NCI-H2171 treated with DMSO at 0.1 percent for 48 hours (cell line): Measurements from ENCODE around the gene MAJIN.

Experiments
- DNase-seq: peaks from one replicate; lab custom pipeline; 2025; lab: John Stamatoyannopoulos, UW

The MAJIN gene

DNA sequence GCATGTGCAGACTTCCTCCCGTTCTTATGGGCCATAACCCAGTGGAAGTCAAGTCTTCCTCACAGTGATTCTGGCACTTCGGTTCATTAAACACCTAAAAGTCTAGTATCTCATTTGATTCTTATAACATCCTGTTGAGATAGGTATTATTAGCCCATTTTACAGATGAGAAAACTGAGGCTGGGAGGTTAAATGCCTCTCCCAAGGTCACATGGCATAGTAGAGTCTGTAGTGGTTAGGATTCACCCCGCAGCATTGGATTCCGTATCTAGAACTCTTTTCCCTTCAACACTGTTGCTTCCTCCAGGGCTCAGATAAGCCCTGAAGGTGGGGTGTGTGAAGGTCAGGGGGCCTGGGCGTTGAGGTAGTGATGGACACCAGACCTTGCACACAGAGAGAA is 39.6 kb downstream of the MAJIN start:
- no peak for DNase-seq

DNA sequence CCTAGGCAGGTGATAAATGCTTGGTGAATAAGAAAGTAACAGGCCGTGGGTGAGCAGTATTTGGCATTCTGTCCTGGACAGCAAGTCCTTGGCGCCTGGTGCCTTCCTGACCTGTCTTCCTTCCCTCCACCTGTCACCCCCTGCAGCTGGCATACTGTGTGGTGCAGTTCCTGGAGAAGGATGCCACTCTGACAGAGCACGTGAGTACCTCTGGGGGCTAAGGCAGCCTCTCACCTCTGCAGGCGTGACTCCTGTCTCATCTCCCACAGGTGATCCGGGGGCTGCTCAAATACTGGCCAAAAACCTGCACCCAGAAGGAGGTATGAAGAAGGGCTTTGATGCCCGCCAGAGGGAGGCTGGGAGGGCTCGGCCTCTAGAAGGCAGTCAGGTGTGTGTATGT is 40.6 kb downstream of the MAJIN start:
- no peak for DNase-seq

DNA sequence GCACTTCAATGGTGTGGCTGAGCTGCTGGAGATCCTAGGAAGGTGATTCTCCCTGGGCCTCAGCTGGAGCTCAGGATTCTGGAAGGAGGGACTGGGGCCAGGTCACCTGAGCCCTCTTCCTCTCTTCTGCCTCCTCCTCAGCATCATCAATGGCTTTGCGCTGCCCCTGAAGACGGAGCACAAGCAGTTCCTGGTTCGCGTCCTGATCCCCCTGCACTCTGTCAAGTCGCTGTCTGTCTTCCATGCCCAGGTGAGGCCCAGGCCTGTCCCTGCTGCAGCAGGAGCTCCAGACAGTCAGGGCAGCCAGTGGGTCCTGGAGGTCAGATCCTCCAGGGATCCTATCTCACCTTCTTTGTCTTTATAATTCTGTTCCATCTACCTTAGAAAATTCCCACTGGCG is 41.6 kb downstream of the MAJIN start:
- DNase-seq, result no peak

DNA sequence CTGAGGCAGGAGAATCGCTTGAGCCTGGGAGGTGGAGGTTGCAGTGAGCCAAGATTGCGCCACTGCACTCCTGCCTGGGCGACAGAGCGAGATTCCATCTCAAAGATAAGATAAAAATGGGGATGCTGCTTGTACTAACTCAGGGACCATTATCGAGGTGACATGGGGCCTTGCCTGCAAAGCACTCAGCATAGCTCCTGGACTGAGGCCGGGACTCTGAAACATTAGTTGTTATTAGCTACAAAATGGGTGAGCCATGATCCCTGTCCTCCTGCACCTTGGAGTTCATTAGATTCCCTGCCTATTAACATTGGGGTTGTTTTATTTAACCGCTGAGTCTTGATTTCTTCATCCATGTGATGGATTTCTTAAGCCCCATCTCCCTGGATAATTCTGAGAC is 42.3 kb downstream of the MAJIN start:
- no peak for DNase-seq

DNA sequence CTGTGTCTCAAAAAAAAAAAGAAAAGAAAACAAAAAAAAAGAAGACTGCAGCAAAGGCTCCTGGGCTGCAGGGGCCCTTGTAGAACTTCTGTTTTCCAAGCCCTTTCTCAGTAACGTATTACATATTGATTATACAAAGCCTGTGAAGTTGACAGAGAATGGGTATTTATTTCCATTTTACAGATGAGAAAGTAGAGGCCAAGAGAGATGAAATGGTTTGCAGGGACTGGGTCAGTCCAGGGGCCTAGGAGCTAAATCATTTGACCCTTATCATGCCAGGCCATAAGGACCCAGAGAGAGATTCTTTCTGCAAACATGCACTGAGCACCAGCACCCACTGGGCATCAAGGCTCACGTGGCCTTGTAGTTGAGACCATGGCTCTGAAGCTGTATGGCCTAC is 43.0 kb downstream of the MAJIN start:
- DNase-seq, result no peak

DNA sequence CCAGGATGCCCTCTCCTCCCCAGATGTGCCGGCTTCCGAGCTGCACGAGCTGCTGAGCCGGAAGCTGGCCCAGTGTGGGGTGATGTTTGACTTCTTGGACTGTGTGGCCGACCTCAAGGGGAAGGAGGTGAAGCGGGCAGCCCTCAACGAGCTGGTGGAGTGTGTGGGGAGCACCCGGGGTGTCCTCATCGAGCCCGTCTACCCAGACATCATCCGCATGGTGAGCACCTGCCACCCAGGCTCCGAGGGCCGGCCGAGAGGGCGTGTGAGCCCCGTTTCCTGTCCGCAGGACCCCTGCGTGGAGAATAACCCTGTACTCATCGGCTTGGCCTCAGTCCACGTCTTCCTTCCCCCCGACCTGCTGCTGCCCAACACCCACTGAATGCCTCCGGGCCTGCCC is 45.2 kb downstream of the MAJIN start:
- no peak for DNase-seq

DNA sequence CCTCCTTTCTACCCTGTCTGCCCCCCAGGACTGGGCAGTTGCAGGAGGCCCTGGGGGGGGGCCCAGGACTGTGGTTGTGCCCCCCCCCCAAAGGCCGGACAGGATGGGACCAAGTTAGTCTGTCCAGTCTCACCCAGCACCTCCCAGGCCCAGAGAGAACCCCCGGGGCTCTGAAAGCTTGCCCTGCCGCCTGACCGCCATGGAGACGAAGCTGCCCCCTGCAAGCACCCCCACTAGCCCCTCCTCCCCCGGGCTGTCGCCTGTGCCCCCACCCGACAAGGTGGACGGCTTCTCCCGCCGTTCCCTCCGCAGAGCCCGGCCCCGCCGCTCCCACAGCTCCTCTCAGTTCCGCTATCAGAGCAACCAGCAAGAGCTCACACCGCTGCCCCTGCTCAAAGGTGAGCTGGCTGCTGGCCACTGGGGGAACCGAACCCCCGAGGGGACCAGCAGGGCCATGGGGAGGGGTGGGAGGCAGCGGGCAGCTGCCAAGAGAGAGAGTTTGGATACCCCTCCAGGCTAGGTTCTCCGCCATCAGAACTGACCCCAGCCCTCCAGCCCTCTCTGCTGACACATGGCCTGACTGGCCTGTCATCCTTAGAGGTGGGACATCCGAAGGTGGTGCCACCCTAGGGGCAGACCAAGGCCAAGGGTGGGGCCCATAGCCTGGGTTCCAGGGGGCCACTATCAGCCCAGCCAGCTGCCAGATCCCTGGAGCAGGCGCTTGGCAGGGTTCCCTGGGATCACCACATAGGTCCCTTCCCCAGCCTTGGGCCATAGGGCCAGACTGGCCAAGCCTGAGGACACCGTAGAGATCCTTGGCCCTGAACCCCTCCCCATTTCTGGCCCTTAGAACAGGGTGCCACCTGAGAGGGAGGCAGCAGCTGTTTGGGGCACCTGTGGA is 46.1 kb downstream of the MAJIN start:
- DNase-seq, result no peak

DNA sequence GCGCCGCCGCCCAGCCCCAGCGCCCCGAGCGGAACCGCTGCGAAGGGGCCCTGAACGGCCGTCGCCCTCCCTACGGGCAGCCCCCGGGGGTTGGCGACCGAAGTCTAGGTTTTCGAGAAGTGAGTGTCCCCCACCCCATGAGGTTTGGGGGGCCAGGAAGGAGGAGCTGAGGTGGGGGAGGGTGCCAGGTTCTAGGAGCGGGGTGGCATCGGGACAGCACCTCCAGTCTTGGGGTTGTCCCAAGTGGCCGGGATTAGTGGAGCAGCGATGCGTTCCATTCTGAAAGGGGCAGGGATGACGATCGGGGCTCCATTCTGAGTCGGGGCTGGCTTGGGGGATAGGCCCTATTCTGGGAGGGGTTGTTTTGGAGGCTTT is 47.0 kb downstream of the MAJIN start:
- no peak for DNase-seq

DNA sequence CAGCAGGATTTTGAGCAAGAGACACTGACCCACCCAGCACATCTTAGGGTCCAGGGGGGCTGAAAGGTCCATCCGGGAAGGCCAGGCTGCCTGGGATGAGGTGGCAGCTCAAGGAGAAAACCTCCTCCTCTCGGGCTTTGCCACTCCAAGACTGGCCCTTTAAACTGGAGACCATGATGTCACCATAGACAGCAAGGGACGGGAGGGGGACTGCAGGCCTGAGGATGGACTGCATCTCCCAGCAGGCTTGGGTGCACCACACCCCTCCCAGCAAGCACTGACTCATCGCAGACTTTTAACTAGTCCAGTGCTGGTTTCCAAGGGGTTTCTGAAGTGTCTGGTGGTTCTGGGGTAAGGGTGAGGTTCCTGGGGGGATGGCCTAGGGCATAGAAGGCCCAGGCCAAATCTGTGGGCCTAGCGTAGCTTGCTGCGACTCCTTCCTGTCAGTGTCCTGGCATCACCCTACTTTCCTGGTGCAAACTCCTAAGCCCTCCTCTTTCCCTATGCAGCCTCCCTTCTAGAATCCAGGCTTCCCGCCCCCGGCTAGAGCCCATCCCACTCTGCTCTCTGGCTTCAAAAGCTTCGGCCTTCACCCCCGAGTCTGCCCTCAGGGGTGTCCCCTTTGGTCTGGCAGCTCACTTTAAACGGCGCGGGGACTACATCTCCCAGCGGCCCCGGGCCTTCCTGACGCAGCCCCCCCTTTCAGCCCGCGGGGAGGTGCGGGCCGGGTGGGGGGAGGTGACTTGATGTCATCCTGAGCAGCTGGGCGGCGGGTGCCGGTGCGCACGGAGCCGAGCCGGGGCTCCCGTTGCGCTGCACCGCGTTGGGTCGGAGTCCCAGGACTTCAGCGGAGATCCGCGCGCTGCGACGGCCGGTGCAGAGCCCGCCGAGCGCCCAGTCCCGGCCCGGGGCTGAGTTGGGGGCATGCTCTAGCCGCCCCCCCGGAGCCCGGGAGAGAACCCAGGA is 47.7 kb downstream of the MAJIN start, which contains the start of gene PPP2R5B:
TSS of gene PPP2R5B (plus strand) at position 746 of the 966 bp plus-strand sequence. CDS start 1,046 bp downstream, outside the sequence.
- DNase-seq, result peak; percentile 72

DNA sequence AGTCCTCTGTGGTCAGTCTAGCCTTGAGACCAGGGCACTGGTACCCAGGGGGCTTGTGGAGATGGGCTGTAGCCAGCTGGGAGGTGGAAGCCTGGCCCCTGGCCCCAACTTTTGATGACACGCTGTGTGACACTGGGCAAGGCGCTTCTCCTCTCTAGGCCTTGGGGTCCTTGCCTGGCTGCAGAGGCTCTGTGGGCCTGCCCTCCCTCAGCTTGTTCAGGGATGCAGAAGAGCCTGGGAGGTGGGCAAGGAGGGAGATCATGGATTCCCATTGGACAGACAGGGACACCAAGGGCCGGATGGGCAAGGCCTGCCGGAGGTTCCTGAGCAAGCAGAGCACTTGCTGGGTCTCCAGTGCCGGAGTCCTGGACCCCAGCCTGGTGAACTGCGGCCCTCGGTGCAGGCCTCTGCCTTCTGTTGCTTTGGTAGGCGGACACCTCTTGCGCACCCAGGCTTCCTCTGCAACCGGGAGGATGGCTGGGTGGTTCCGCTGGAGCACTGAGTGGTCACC is 48.7 kb downstream of the MAJIN start:
- DNase-seq, result no peak

DNA sequence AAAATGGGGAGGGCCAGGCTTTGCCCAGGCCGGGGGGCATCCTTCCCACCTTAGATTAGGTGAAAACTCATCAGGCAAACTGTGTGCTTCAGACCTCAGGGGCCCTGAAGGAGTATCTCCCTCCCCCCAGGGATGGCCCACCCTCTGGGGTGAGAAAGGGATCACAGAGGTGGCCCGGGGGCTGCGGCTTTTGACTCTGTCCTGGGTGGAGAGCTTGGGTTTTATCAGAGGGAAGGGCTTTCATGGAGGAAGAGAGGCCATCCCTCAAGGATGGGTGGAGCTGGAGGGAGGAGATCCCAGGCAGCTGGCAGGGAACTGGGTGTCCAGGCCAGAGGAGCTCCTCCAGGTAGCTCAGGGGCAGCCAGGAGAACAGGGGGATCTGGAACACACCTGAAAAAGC is 50.5 kb downstream of the MAJIN start:
- DNase-seq, result no peak

DNA sequence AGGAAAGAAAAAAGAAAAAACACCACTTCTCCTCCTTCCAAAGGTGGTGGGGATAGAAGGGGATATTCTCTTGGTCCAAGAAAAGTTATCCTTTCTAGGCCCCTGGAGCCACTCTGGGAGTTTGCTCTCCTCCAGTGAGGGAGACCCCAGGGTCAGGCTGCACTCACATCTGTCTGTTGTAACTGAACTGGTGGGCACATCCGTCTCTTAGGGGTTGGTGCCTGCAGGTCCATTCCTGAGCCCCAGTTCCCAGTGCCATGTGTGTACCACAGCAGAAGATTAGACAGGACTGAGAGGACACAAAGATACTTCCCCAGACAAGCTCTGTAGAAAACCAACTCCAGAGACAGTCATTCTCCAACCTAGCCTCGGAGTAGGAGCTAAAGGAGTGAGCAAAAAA is 51.8 kb downstream of the MAJIN start:
- no peak for DNase-seq

DNA sequence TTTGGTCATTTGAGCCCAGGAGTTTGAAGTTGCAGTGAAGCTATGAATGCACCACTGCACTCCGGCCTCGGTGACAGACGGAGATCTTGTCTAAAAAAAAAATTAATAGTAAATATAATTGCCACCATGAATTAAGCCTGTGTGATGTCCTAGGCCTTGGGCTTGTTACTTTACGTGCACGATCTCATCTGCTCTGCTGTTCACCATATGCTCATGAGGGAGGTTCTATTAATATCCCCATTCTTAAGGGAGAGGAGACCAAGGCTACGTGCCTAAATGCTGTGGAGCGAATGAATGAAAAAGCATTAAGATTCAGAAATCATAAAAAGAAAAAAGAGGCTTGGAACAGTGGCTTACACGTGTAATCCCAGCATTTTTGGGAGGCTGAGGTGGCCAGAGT is 52.3 kb downstream of the MAJIN start:
- peak; percentile 32 for DNase-seq

DNA sequence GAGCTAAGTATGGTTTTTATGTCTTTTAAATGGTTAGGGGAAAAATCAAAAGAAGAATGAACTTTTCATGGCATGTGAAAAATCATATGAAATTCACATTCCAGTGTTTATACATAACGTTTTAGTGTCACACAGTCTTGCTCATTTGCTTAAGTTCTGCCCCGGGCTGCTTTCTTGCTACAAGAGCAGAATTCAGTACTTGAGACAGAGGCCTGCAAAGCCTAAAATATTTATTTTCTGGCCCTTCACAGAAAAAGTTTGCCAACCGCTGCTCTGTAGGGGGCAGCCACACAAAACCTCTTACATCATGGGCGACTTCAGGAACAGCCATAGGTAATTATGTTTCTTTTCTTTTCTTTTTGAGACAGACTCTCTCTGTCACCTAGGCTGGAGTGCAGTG is 53.9 kb downstream of the MAJIN start:
- no peak for DNase-seq

DNA sequence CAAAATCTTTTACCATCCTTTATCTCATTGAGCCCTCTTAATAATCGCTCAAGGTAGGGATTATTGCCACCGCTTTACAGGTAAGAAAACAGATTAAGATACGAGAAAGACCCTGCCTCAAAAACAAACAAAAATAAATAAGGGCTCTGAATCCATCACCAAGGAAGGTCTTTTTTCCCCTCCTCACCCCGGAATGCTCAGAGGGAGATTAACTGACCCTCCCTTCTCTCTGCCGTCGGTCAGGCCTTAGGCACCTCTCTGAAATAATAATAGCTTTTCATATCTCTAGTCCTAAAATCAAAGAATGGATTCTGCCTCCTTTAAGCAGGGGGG is 54.3 kb downstream of the MAJIN start:
- no peak for DNase-seq

DNA sequence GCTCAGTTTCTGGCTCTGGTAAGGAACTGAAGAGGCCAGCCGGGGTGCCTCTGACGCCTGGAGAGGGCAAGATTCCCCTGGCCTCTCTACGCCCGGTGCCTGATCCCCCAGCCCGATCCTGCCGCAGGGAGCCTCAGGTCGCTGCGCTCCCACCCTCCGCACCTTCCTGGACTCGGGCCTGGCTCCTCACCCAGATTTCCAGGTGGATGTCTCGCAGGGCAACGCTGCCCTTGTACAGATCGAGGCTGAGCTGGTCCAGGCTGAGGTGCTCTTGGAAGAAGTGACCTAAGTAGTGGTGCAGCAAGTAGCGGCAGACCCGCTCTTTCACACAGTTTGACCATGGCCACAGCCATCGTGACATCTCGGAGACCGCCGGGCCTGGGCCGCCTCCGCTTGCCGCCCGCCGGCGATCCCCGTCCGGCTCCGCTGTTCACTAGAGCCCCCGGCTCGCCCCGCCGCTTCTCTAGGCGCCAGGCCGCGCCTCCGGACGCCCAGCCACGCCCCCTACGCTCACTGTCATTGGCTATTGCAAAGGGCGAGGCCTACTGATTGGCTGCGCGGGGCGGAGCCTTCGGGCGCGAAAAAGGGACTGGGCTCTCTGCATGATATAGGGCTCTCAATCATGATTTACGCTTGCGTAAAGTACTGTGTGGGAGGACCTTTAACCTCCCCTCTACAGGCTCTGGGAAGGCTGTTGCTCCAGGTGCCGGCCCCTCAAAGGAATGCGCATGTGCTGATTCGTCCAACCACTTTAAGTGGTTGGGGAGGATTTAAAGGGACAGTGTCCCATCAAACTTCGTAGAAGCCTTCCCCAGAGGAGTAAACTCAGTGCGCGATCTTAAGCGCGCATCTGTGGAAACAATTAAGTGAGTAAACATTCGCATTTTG is 54.9 kb downstream of the MAJIN start, which contains the start of gene ATG2A:
TSS of gene ATG2A (minus strand) at position 435 of the 888 bp plus-strand sequence. CDS start at position 361, 74 bp downstream.
- DNase-seq, result peak; percentile 100

DNA sequence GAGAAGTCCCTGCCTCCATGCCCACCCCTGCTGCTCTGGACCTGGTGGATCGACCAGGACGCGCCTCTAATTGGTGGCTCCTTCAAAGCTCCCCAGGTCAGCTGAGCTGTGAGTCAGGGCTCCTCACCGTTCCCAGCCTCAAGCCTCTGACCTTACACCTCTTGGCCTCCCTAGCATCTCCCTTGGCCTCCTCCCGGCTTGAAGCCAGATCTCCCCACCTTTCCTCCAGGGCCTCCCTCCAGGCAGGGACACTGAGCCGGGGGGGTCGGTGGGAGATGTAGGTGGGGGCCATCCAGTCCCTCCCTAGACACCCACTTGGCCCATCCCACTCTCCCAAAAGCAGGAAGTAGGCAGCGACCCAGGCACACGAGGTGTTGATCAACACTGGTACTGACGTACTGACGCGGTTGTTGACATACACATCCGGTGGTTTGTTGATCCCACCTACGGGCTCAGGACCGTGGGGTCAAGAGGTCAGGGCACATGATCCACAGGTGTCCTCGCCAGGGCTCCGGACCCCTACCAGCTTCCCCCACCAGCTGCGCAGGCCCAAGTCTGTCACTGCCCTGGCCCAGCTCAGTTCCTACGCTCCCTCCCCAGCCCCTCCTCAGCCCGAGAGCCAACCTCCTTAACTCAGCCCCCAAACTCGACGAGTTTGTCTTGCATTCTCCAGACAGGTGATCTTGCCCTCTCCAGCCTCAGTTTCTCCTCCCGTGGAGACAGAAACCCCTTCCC is 55.7 kb downstream of the MAJIN start:
- DNase-seq, result no peak

DNA sequence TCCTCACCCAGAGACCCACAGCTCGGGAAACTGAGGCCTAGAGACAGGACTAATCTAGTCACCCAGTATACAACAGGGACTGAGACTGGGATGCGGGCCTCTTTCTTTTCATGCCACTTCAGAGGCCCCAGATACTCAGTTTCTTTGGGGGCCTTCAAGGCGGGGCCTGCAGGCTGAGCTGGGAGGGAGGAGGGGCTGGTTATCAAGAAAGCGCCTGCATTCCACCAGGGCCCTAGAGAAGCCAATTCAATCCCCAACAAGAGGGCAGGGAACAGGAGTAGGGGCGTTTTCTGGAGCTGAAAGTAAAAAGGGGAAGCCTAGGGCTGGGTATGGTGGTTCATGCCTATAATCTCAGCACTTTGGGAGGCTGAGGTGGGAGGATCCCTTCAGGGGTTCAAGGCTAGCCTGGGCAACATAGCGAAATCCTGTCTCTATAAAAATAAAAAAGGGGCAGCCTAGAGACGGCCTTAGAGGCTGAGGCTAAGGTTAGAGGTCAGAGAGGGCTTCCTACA is 56.5 kb downstream of the MAJIN start:
- DNase-seq, result no peak

DNA sequence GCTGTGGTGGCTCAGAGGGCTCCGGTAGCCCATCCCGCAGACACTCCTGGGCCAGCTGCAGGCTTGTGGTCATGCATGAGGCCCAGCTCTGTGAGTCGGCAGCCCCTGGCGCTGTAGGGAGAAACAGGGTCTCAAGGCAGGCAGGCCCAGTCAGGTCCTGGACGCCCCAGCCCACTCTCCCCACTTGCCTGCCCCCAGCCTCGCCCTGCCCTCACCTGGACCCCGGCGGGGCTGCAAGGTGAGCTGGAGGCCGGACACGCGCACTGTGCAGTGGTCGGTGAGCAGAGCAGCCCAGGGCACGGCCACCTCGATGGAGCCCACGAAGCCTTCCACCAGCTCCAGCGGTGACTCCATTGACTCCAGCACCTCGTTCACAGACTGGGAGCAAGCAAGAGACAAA is 57.8 kb downstream of the MAJIN start:
- DNase-seq, result no peak

DNA sequence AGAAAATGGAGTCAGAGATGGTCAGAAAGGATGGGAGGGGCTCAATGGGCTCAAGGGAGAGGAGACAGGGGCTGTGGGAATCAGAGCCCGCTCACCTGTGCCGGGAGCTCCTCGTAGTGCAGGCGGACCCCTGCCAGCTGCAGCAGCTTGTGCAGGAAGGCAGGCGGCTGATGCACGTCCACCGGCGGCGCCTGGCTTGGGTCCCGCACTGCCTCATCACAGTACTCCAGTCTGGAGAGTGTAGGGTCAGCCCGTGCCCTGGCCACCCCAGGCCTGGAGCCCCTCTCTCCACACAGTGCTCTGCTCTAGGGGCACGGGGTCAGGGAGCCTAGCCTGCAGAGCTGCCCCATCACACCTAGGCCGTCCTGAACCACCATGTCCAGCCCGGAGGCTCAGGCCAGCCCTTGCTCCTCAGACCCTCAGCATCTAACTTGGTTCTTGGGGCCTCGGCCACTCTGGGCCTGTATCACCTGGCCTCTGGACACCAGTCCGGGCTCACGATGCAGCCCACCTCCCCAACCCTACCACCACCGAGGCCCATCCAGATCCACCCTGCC is 58.7 kb downstream of the MAJIN start:
- DNase-seq, result no peak
